Duodenal mucosa (tissue), 2 donors: ENCODE results near the gene TMEM51.

Source experiments
- H3K27ac ChIP-seq: one replicate; pipeline ENCODE4 v1.7.0; 2013; ENCODE audit warnings: low read depth, low read length
- H3K27me3 ChIP-seq, 2 donors: one replicate each; pipeline ENCODE4 v1.7.0; 2013; ENCODE audit warnings: low read length in 2 of 2, control low read depth in 1 of 2; ENCODE audit not compliant: insufficient read depth in 2 of 2, control insufficient read depth in 1 of 2
- H3K36me3 ChIP-seq, 2 donors: one replicate each; pipeline ENCODE4 v1.7.0; 2013; ENCODE audit warnings: low read length in 2 of 2, control low read depth in 1 of 2; ENCODE audit not compliant: insufficient read depth in 2 of 2, control insufficient read depth in 1 of 2
- H3K4me1 ChIP-seq, 2 donors: one replicate each; pipeline ENCODE4 v1.7.0; 2013; ENCODE audit warnings: low read length in 2 of 2, control low read depth in 1 of 2; ENCODE audit not compliant: insufficient read depth in 2 of 2, control insufficient read depth in 1 of 2
- H3K4me3 ChIP-seq, 2 donors: one replicate each; pipeline ENCODE4 v1.7.0; 2013; ENCODE audit warnings: low read length in 2 of 2, low read depth in 1 of 2
- H3K9ac ChIP-seq, 2 donors: one replicate each; pipeline ENCODE4 v1.7.0; 2013; ENCODE audit warnings: low read length in 2 of 2, low read depth in 1 of 2
- H3K9me3 ChIP-seq, 2 donors: one replicate each; pipeline ENCODE4 v1.7.0; 2013; ENCODE audit warnings: low read length in 2 of 2, control low read depth in 1 of 2; ENCODE audit not compliant: control insufficient read depth in 1 of 2

TMEM51 gene

DNA sequence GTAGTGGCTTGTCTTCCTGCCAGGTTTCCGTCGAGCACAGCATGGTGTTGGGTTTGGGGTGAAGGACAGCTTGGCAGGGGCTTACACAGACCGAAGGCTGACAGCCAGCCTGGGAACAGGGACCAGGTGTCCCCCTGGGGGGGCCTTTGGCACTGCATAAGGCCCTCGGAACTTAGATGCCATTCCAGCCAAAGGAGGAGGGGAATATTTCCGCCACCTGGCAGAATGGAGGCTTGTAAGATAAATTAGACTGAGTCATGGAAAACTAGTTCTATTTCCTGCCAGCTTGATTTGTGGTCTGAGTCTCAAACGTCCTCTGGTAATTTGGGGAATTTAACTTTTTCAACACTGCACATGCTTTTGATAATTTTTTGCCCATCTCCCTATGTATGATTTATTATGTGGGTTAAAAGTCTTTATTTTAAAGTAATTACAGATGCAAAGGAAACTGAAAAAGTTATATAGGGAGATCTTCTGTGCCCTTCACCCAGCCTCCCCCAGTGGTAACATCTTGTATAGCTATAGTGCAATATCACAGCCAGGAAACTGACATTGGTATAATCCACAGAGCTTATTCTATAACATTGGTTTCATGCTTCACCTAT, 11.5 kb upstream of the TMEM51 start:
- H3K27ac ChIP-seq: no peak overlapping the region
- no peaks in the 10 kb centered on the region for H3K9me3 ChIP-seq
- no peaks in the 10 kb centered on the region for H3K36me3 ChIP-seq
- H3K4me1 ChIP-seq: peaks cover 0 to 13% of the 10 kb centered on the region in 2 donors
- H3K27me3 ChIP-seq: peaks cover 3% of the 10 kb centered on the region in 2 donors
- no peak overlapping the region for H3K4me3 ChIP-seq
- H3K9ac ChIP-seq: no peak overlapping the region

DNA sequence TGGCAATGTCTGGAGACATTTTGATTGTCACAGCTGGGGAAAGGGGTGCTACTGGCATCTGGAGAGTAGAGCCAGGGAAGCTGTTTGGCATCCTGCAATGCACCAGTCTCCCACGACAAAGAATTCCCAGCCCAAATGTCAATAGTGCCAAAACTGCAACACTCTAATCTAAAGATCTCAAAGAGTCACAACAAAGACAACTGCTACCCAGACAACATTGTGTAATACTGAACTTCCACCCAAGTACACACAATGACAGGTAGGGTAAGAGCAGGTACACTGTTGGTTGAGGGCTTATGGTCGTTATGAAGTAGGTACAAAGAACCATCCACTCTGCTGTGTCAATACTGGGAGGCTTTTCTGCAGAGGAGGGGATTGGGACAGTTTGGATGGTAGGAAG, 8.2 kb upstream of the TMEM51 start:
- Histone ChIP-seq H3K9me3 (no peaks in the 10 kb centered on the region), H3K27me3 (peaks cover 0 to 3% of the 10 kb centered on the region in 2 donors), H3K36me3 (no peaks in the 10 kb centered on the region), H3K4me1 (peaks cover 0 to 5% of the 10 kb centered on the region in 2 donors), H3K4me3 (no peak overlapping the region), H3K27ac (no peak overlapping the region), H3K9ac (no peak overlapping the region)

DNA sequence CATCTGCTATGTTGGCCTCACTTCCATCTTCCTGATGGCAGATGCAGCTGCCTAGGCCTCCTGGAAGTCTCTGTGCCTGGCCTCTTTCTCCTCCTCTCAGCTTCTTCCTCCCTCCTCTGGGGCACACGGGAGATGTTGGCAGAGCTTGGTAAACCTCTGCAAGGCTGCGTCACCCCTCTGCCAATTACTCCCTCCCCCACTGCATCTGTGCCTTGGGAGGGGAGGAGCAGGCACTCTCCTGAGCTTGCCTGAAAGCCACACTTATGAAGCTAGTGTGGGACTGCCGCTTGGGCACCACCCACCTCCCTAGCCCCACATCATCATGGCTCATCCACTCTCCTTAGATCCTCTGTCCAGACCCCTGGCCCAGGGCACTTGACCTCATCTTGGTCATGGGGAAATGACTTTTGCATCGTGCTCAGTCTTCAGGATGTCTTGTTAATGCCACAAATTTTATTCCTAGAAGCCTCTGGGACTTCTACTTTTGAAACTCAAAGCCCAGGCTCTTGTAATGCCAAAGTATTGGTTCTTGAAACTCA, 7.3 kb upstream of the TMEM51 start:
- peaks cover 0 to 3% of the 10 kb centered on the region in 2 donors for H3K27me3 ChIP-seq
- H3K27ac ChIP-seq: no peak overlapping the region
- no peak overlapping the region for H3K4me3 ChIP-seq
- H3K4me1 ChIP-seq: peaks cover under 1 to 4% of the 10 kb centered on the region in 2 donors
- H3K9me3 ChIP-seq: no peaks in the 10 kb centered on the region
- no peak overlapping the region for H3K9ac ChIP-seq
- H3K36me3 ChIP-seq: no peaks in the 10 kb centered on the region

DNA sequence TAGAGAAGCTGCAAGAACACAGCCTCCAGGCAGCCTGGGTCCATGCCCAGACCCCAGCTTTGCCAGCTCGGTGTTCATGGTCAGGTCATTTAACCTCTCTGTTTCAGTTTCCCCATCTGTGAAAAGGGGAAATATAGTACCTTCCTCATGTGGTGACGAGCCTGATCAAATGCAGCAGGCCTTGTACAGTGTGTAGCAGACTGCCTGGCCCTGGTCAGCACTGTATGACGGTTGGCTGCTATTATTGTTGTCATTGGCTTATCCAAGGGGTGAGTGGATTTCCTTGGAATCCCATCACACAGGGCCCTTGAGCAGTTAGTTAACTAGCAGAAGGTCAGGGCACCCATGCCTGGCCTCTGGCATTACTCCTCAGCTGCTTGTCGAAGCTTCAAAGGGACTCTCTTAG, 6.6 kb upstream of the TMEM51 start:
- no peaks in the 10 kb centered on the region for H3K36me3 ChIP-seq
- no peak overlapping the region for H3K9ac ChIP-seq
- no peak overlapping the region for H3K27ac ChIP-seq
- H3K4me3 ChIP-seq: no peak overlapping the region
- H3K27me3 ChIP-seq: peaks cover 0 to 3% of the 10 kb centered on the region in 2 donors
- no peaks in the 10 kb centered on the region for H3K9me3 ChIP-seq
- H3K4me1 ChIP-seq: peaks cover under 1 to 8% of the 10 kb centered on the region in 2 donors

DNA sequence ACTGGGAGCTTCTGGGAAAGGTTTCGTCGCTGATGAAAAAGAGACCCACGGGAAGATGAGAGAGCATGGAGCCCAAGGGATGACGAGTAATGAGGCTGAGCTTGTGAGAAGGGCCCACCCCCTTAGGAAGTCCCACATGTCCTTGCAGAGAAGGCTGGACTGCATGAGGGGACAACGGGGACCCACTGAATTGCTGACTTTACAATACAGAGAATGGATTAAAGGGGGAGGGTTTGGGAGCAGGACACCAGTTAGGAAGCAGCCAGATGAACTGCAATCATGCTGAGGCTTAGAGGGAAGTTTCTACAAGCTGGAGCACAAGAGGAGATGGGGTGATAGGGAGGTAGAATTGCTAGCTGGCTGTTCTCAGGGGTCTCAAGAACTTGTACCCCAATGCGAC, 5.5 kb upstream of the TMEM51 start:
- peaks cover 0 to 3% of the 10 kb centered on the region in 2 donors for H3K27me3 ChIP-seq
- H3K9me3 ChIP-seq: no peaks in the 10 kb centered on the region
- no peak overlapping the region for H3K9ac ChIP-seq
- no peak overlapping the region for H3K27ac ChIP-seq
- no peak overlapping the region for H3K4me3 ChIP-seq
- H3K4me1 ChIP-seq: peaks cover 0 to 11% of the 10 kb centered on the region in 2 donors
- no peaks in the 10 kb centered on the region for H3K36me3 ChIP-seq

DNA sequence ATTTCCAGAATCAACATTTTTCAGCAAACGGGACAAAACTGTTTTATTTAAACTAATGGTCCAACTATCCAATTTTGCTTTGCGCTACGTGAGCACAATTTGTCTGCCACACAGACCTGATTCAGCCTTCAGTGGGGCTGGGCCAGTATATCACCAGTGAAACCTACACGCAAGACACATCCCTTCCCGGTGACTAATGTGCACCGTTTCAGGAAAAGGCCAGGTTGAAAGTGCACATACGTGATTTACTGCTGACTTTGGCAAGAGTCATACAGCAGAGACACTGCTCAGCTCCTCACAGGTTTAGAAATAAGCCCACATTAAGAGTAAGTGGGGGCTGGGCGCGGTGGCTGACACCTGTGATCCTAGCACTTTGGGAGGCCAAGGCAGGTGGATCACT, 5.1 kb upstream of the TMEM51 start:
- H3K4me1 ChIP-seq: peaks cover 0 to 14% of the 10 kb centered on the region in 2 donors
- no peaks in the 10 kb centered on the region for H3K36me3 ChIP-seq
- no peak overlapping the region for H3K4me3 ChIP-seq
- no peak overlapping the region for H3K9ac ChIP-seq
- H3K27ac ChIP-seq: no peak overlapping the region
- H3K9me3 ChIP-seq: no peaks in the 10 kb centered on the region
- peaks cover 0 to 3% of the 10 kb centered on the region in 2 donors for H3K27me3 ChIP-seq

DNA sequence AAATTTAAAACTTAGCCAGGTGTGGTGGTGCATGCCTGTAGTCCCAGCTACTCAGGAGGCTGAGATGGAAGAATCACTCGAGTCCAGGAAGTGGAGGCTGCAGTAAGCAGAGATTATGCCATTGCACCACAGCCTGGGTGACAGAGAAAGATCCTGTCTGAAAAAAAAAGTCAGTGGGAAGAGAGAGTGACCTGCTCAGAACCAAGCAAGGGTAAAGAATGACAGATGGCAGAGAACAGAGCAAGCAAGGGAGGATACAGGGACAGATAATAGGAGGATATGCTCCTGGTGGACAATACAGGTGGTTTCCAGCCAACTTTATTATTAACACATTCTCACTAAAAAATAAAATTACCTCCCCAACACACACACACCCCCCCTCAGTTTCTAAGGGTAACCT, 4.6 kb upstream of the TMEM51 start:
- H3K27ac ChIP-seq: no peak overlapping the region
- H3K4me1 ChIP-seq: peaks cover 0 to 14% of the 10 kb centered on the region in 2 donors
- no peak overlapping the region for H3K9ac ChIP-seq
- H3K9me3 ChIP-seq: no peaks in the 10 kb centered on the region
- no peaks in the 10 kb centered on the region for H3K36me3 ChIP-seq
- peaks cover 0 to 3% of the 10 kb centered on the region in 2 donors for H3K27me3 ChIP-seq
- H3K4me3 ChIP-seq: no peak overlapping the region

DNA sequence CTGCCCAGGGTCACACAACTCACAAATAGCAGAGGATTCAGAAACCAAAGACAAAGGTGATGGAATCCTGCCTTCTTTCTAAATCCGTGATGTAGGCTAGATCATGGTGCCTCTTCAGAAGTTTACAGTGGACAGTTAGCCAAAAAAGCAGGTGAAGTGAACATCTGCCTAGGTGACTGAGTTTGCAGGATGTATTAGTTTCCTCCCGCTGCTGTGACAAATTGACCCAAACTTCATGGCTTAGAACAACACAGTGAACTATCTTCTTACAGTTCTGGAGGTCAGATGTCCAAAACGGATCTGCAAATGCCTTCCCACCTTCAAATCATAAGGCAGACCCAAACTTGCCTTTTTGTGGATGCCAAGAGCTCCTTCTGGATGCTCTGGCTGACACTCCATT, 3.2 kb upstream of the TMEM51 start:
- H3K36me3 ChIP-seq: no peaks in the 10 kb centered on the region
- no peaks in the 10 kb centered on the region for H3K9me3 ChIP-seq
- peaks cover 0 to 3% of the 10 kb centered on the region in 2 donors for H3K27me3 ChIP-seq
- no peak overlapping the region for H3K27ac ChIP-seq
- H3K9ac ChIP-seq: no peak overlapping the region
- no peak overlapping the region for H3K4me3 ChIP-seq
- peaks cover 4 to 25% of the 10 kb centered on the region in 2 donors for H3K4me1 ChIP-seq

DNA sequence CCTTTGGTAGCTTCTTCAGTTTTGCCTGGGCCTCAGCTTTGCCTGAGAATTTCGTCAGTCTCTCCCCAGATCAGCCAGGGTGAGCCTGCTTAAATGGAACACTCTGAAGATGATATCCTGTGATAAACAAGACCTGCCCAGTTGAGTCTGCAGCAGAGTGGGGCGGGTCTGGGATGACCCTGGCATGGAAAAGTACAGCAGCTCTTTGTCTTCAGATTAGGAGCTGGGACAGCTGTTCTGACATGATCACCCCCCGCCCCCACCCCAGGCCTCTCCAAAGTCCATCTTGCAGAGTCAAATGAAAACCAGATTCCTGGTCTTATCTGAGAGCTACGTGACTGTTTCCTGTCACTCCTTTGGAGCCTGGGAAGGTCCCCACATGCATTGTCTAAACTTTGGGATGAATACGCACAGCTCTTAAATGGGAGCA, 2.2 kb upstream of the TMEM51 start:
- peaks cover 0 to 3% of the 10 kb centered on the region in 2 donors for H3K27me3 ChIP-seq
- no peaks in the 10 kb centered on the region for H3K9me3 ChIP-seq
- H3K4me3 ChIP-seq: peak overlapping the region; percentile 81 to 82
- H3K4me1 ChIP-seq: peaks cover 15 to 35% of the 10 kb centered on the region in 2 donors
- no peak overlapping the region for H3K9ac ChIP-seq
- no peaks in the 10 kb centered on the region for H3K36me3 ChIP-seq
- no peak overlapping the region for H3K27ac ChIP-seq

DNA sequence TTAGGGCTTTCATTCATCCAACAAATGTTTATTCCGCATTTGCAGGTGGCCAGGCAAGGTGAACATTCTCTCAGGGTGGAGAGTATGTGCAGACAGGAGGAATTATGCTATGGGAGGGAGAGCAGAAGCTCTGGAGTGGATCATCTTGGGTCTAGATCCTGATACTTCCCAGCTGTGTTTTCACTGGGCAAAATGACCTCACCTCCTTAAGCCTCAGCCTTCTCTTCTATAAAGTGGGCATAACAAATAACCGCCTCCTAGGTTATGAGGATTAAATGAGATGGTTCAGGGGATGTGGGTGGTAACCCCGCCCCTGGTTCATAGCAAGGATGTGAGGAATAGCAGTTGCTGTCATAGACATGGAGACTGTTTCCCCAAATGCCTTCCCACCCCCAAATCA, 1.7 kb upstream of the TMEM51 start:
- H3K9me3 ChIP-seq: no peaks in the 10 kb centered on the region
- H3K4me3 ChIP-seq: peak overlapping the region; percentile 81 to 82
- peaks cover 0 to 3% of the 10 kb centered on the region in 2 donors for H3K27me3 ChIP-seq
- peak overlapping the region; percentile 27 to 35 for H3K9ac ChIP-seq
- H3K27ac ChIP-seq: no peak overlapping the region
- H3K36me3 ChIP-seq: no peaks in the 10 kb centered on the region
- H3K4me1 ChIP-seq: peaks cover 19 to 40% of the 10 kb centered on the region in 2 donors
